ENCODE results near the gene CCT6B.
"Not testable (repeated sequence)": the region's sequence is repeated elsewhere in the genome, so short reads cannot be mapped to it uniquely, and the experiment has no call there.

Gene CCT6B

GRCh38 chr17:35003778-35004177 is 42.5 kb upstream of the CCT6B start:
- no peak overlapping the region for H3K4me2 ChIP-seq (ENCODE audit: low read length, poor library complexity, severe bottlenecking)
- no peak overlapping the region for H4K91ac ChIP-seq (ENCODE audit: low read length)
- H2BK12ac ChIP-seq (ENCODE audit: low read length in 2 of 2): no peak overlapping the region
- peaks cover 38 to 56% of the 10 kb centered on the region in 2 experiments for H3K36me3 ChIP-seq (ENCODE audit: control insufficient read depth in 1 of 2, insufficient read depth in 2 of 2, low read depth in 1 of 2, low read length in 2 of 2)
- H2BK15ac ChIP-seq (ENCODE audit: low read depth, poor library complexity, severe bottlenecking): no peak overlapping the region
- no peak overlapping the region for H2BK5ac ChIP-seq (ENCODE audit: low read depth, low read length, poor library complexity, severe bottlenecking)
- H2AFZ ChIP-seq (ENCODE audit: low read depth, low read length): no peak overlapping the region
- H3K4me3 ChIP-seq (ENCODE audit: insufficient read depth in 1 of 2, low read depth in 1 of 2, low read length in 2 of 2): no peak overlapping the region
- no peak for DNase-seq
- H3K4ac ChIP-seq (ENCODE audit: low read depth in 1 of 2, low read length in 2 of 2): no peak overlapping the region
- no peak overlapping the region for H3K23ac ChIP-seq (ENCODE audit: low read length in 2 of 2)
- H3K14ac ChIP-seq (ENCODE audit: low read length in 2 of 2): no peak overlapping the region
- no peak overlapping the region for H3K9ac ChIP-seq (ENCODE audit: low read length)
- H4K8ac ChIP-seq (ENCODE audit: low read length): no peak overlapping the region
- no peaks in the 10 kb centered on the region for H3K9me3 ChIP-seq (ENCODE audit: control insufficient read depth, low read length)
- no peak overlapping the region for H2AK5ac ChIP-seq (ENCODE audit: low read length, severe bottlenecking)
- H3K27me3 ChIP-seq (ENCODE audit: control insufficient read depth in 1 of 2, insufficient read depth in 1 of 2, low read length in 2 of 2): no peaks in the 10 kb centered on the region
- H3K4me1 ChIP-seq (ENCODE audit: control insufficient read depth, insufficient read depth, low read depth, low read length): peaks cover 14% of the 10 kb centered on the region
- no peak overlapping the region for H3K27ac ChIP-seq (ENCODE audit: low read length, poor library complexity, severe bottlenecking)
- H3K18ac ChIP-seq (ENCODE audit: low read depth in 1 of 2, low read length in 2 of 2): no peak overlapping the region
- WGBS: 91% methylated on average over 1 of the region's 4 CpGs
- peaks cover 18% of the 10 kb centered on the region for H3K79me1 ChIP-seq (replicated peaks; ENCODE audit: low read length, poor library complexity, severe bottlenecking)
- H2BK120ac ChIP-seq (ENCODE audit: low read depth, low read length): no peak overlapping the region

- H2AFZ ChIP-seq (ENCODE audit: low read depth, low read length): no peak overlapping the region
- no peak overlapping the region for H3K4me3 ChIP-seq (ENCODE audit: insufficient read depth in 1 of 2, low read depth in 1 of 2, low read length in 2 of 2)
- H3K27me3 ChIP-seq (ENCODE audit: control insufficient read depth in 1 of 2, insufficient read depth in 1 of 2, low read length in 2 of 2): no peaks in the 10 kb centered on the region
- no peak overlapping the region for H3K18ac ChIP-seq (ENCODE audit: low read depth in 1 of 2, low read length in 2 of 2)
- no peak overlapping the region for H3K4me2 ChIP-seq (ENCODE audit: low read length, poor library complexity, severe bottlenecking)
- H3K36me3 ChIP-seq (ENCODE audit: control insufficient read depth in 1 of 2, insufficient read depth in 2 of 2, low read depth in 1 of 2, low read length in 2 of 2): peaks cover 41 to 58% of the 10 kb centered on the region in 2 experiments
- H3K79me1 ChIP-seq (replicated peaks; ENCODE audit: low read length, poor library complexity, severe bottlenecking): peaks cover 21% of the 10 kb centered on the region
- peak overlapping the region; percentile 41 for H2AK5ac ChIP-seq (ENCODE audit: low read length, severe bottlenecking)
- no peak overlapping the region for H4K91ac ChIP-seq (ENCODE audit: low read length)
- no peaks in the 10 kb centered on the region for H3K9me3 ChIP-seq (ENCODE audit: control insufficient read depth, low read length)
- H2BK120ac ChIP-seq (ENCODE audit: low read depth, low read length): no peak overlapping the region
- peak overlapping the region in 1 of 2 experiments; percentile 9 for H3K23ac ChIP-seq (ENCODE audit: low read length in 2 of 2)
- no peak for DNase-seq
- H2BK15ac ChIP-seq (ENCODE audit: low read depth, poor library complexity, severe bottlenecking): no peak overlapping the region
- H3K4ac ChIP-seq (ENCODE audit: low read depth in 1 of 2, low read length in 2 of 2): no peak overlapping the region
- no peak overlapping the region for H2BK12ac ChIP-seq (ENCODE audit: low read length in 2 of 2)
- no peak overlapping the region for H2BK5ac ChIP-seq (ENCODE audit: low read depth, low read length, poor library complexity, severe bottlenecking)
- H3K14ac ChIP-seq (ENCODE audit: low read length in 2 of 2): no peak overlapping the region
- H4K8ac ChIP-seq (ENCODE audit: low read length): no peak overlapping the region
- H3K27ac ChIP-seq (ENCODE audit: low read length, poor library complexity, severe bottlenecking): peak overlapping the region; percentile 9
- H3K9ac ChIP-seq (ENCODE audit: low read length): no peak overlapping the region
- 96% methylated on average over 15 of the region's 15 CpGs for whole genome bisulfite sequencing
- peaks cover 21% of the 10 kb centered on the region for H3K4me1 ChIP-seq (ENCODE audit: control insufficient read depth, insufficient read depth, low read depth, low read length)
Observed at GRCh38 chr17:35002876-35003551, 41.8 kb upstream of the CCT6B start.

- H3K9ac ChIP-seq (ENCODE audit: low read length): no peak overlapping the region
- H3K36me3 ChIP-seq (ENCODE audit: control insufficient read depth in 1 of 2, insufficient read depth in 2 of 2, low read depth in 1 of 2, low read length in 2 of 2): peaks cover 40 to 48% of the 10 kb centered on the region in 2 experiments
- no peak overlapping the region for H3K4me2 ChIP-seq (ENCODE audit: low read length, poor library complexity, severe bottlenecking)
- no peak overlapping the region for H2AK5ac ChIP-seq (ENCODE audit: low read length, severe bottlenecking)
- no peak overlapping the region for H3K23ac ChIP-seq (ENCODE audit: low read length in 2 of 2)
- no peak overlapping the region for H2BK12ac ChIP-seq (ENCODE audit: low read length in 2 of 2)
- H2BK120ac ChIP-seq (ENCODE audit: low read depth, low read length): no peak overlapping the region
- H2BK15ac ChIP-seq (ENCODE audit: low read depth, poor library complexity, severe bottlenecking): no peak overlapping the region
- no peak overlapping the region for H3K18ac ChIP-seq (ENCODE audit: low read depth in 1 of 2, low read length in 2 of 2)
- no peak for DNase-seq
- peaks cover 20% of the 10 kb centered on the region for H3K79me1 ChIP-seq (replicated peaks; ENCODE audit: low read length, poor library complexity, severe bottlenecking)
- H3K27ac ChIP-seq (ENCODE audit: low read length, poor library complexity, severe bottlenecking): no peak overlapping the region
- H4K8ac ChIP-seq (ENCODE audit: low read length): no peak overlapping the region
- no peaks in the 10 kb centered on the region for H3K27me3 ChIP-seq (ENCODE audit: control insufficient read depth in 1 of 2, insufficient read depth in 1 of 2, low read length in 2 of 2)
- H3K4ac ChIP-seq (ENCODE audit: low read depth in 1 of 2, low read length in 2 of 2): no peak overlapping the region
- WGBS: 100% methylated on average over 2 of the region's 2 CpGs
- peaks cover 24% of the 10 kb centered on the region for H3K4me1 ChIP-seq (ENCODE audit: control insufficient read depth, insufficient read depth, low read depth, low read length)
- no peak overlapping the region for H3K4me3 ChIP-seq (ENCODE audit: insufficient read depth in 1 of 2, low read depth in 1 of 2, low read length in 2 of 2)
- H4K91ac ChIP-seq (ENCODE audit: low read length): no peak overlapping the region
- H2BK5ac ChIP-seq (ENCODE audit: low read depth, low read length, poor library complexity, severe bottlenecking): no peak overlapping the region
- no peak overlapping the region for H3K14ac ChIP-seq (ENCODE audit: low read length in 2 of 2)
- H2AFZ ChIP-seq (ENCODE audit: low read depth, low read length): no peak overlapping the region
- H3K9me3 ChIP-seq (ENCODE audit: control insufficient read depth, low read length): no peaks in the 10 kb centered on the region
Observed at GRCh38 chr17:35001549-35001948, 40.3 kb upstream of the CCT6B start.

- not testable (repeated sequence) for H3K27ac ChIP-seq (ENCODE audit: low read length, poor library complexity, severe bottlenecking); H3K9ac ChIP-seq (ENCODE audit: low read length); H3K27me3 ChIP-seq (ENCODE audit: control insufficient read depth in 1 of 2, insufficient read depth in 1 of 2, low read length in 2 of 2); H3K18ac ChIP-seq (ENCODE audit: low read depth in 1 of 2, low read length in 2 of 2); H2BK5ac ChIP-seq (ENCODE audit: low read depth, low read length, poor library complexity, severe bottlenecking); H3K4me3 ChIP-seq (ENCODE audit: insufficient read depth in 1 of 2, low read depth in 1 of 2, low read length in 2 of 2); H3K9me3 ChIP-seq (ENCODE audit: control insufficient read depth, low read length); H2AFZ ChIP-seq (ENCODE audit: low read depth, low read length); H3K4ac ChIP-seq (ENCODE audit: low read depth in 1 of 2, low read length in 2 of 2); H2AK5ac ChIP-seq (ENCODE audit: low read length, severe bottlenecking); H3K23ac ChIP-seq (ENCODE audit: low read length in 2 of 2); H2BK15ac ChIP-seq (ENCODE audit: low read depth, poor library complexity, severe bottlenecking); H4K91ac ChIP-seq (ENCODE audit: low read length); H3K14ac ChIP-seq (ENCODE audit: low read length in 2 of 2); H3K4me2 ChIP-seq (ENCODE audit: low read length, poor library complexity, severe bottlenecking); H4K8ac ChIP-seq (ENCODE audit: low read length); H2BK120ac ChIP-seq (ENCODE audit: low read depth, low read length); H2BK12ac ChIP-seq (ENCODE audit: low read length in 2 of 2); DNase-seq
- Histone ChIP-seq H3K4me1 (ENCODE audit: control insufficient read depth, insufficient read depth, low read depth, low read length) (peaks cover 24% of the 10 kb centered on the region), H3K79me1 (replicated peaks; ENCODE audit: low read length, poor library complexity, severe bottlenecking) (peaks cover 19% of the 10 kb centered on the region), H3K36me3 (ENCODE audit: control insufficient read depth in 1 of 2, insufficient read depth in 2 of 2, low read depth in 1 of 2, low read length in 2 of 2) (peaks cover 42 to 47% of the 10 kb centered on the region in 2 experiments)
- WGBS: 96% methylated on average over 14 of the region's 14 CpGs
Observed at GRCh38 chr17:35000965-35001364, 39.7 kb upstream of the CCT6B start.
